Stimulated activated CD8-positive, alpha-beta memory T cell treated with anti-CD3 and anti-CD28 coated beads, Interleukin-12 subunit alpha, Interleukin-12 subunit beta, amount 100 ng/mL, for 24 hours (primary cell): ENCODE measurements around the gene SEC23IP.
"Not testable (repeated sequence)": the region's sequence is repeated elsewhere in the genome, so short reads cannot be mapped to it uniquely, and the experiment has no call there.

ENCODE experiments used
- DNase-seq: peaks from one replicate; pipeline ENCODE4 v3.0.0-alpha.2; 2020; ENCODE audit errors: extremely low read depth

The SEC23IP gene

DNA sequence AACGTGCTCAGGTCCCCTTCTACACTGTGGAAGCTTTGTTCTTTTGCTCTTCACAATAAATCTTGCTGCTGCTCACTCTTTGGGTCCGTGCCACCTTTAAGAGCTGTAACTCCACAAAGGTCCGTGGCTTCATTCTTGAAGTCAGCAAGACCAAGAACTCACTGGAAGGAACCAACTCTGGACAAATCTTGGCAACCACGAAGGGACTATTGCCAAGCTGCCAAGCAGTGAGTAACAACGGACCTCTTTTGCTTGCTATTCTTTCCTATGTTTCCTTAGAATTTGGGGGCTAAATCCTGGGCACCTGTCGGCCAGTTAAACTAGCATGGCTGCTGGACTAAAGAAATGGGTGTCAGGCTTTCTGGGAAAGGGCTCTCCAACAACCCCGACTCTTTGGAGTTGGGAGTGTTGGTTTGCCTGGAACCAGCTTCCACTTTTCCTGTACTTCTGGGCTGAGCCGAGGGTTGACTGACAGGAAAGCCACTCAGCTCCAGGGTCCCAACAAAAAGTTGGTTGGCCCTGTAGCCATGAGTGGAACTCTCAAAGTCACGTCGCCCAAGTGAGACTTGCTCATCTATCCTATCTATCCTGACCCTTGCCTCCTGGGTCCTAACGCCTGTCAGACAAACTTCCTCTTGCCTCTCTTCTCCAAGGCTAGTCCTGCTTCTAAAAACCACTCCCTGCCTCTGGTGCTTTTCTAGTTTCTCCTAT is 8.5 kb upstream of the SEC23IP start:
- DNase-seq, result not testable (repeated sequence)

DNA sequence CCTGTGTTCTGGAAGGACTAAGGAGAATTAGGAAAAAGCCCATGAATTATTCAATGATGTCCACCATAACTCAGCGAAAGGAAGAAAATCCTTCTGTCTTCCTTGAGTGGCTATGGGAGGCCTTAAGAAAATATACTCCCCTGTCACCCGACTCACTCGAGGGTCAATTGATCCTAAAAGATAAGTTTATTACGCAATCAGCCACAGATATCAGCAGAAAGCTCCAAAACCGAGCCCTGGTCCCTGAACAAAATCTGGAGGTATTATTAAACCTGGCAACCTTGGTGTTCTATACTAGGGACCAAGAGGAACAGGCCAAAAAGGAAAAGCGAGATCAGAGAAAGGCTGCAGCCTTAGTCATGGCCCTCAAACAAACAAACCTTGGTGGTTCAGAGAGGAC is 6.5 kb upstream of the SEC23IP start:
- DNase-seq, result not testable (repeated sequence)

DNA sequence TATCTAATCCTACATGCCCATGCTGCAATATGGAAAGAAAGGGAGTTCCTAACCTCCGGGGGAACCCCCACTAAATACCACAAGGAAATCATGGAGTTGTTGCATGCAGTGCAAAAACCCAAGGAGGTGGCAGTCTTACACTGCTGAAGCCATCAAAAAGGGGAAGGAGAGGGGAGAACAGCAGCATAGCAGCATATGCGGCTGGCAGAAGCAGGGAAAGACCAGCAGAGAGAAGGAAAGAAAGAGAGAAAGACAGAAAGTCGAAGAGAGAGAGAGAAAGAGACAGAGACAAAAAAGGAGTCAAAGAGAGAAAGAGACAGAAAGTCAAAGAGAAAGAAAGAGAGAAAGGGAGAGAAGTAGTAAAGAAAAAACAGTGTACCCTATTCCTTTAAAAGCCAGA is 3.8 kb upstream of the SEC23IP start:
- DNase-seq, result not testable (repeated sequence)

DNA sequence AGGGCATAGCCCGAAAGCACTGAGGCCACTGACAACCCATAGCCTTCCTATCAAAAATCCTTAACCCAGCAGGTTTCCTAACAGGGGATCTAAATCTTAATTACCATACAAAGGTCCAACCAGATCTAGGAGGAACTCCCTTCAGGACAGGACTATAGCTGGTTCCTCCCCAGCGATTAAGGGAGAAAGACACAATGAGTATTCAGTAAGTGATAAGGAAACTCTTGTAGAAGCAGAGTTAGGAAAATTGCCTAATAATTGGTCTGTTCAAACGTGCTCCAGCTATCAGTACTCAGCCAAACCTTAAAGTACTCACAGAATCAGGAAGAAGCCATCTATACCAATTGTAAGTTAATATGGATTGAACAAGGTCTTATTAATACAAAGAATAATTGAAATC is 3.3 kb upstream of the SEC23IP start:
- not testable (repeated sequence) for DNase-seq

DNA sequence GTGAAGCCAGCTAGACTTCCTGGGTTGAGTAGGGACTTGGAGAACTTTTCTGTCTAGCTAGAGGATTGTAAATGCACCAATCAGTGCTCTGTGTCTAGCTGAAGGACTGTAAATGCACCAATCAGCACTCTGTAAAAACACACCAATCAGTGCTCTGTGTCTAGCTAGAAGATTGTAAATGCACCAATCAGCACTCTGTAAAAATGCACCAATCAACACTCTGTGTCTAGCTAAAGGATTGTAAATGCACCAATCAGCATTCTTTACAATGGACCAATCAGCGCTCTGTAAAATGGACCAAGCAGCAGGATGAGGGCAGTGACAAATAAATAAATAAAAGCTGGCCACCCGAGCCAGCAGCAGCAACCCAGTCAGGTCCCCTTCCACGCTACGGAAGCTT is 2.2 kb upstream of the SEC23IP start:
- not testable (repeated sequence) for DNase-seq

DNA sequence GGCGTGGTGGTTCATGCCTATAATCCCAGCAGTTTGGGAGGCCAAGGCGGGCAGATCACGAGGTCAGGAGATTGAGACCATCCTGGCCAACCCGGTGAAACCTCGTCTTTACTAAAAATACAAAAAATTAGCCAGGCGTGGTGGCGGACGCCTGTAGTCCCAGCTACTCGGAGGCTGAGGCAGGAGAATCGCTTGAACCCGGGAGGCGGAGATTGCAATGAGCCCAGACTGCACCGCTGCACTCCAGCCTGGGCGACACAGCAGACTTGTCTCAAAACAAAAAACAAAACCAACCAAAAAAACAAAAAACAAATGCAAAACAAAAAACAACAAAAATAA is 712 bp upstream of the SEC23IP start:
- DNase-seq, result not testable (repeated sequence)

DNA sequence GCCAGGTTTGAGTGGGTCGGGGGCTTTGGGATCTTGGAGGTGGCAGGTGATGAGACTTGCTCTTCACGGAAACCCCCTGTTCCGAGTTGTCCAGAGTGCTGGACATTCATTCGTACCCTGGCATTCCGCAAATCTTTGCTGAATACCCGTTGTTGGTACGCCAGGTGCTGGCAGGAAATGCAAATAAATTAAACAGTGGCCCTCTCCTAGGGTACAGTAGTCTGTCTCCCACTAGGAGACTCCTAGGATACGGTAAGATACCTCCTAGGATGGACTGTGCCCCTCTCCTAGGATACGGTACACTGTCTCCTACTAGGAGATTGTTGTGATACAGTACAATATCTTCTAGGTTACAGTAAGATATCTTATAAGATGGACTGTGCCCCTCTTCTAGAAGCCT is 544 bp downstream of the SEC23IP start:
- no peak for DNase-seq

DNA sequence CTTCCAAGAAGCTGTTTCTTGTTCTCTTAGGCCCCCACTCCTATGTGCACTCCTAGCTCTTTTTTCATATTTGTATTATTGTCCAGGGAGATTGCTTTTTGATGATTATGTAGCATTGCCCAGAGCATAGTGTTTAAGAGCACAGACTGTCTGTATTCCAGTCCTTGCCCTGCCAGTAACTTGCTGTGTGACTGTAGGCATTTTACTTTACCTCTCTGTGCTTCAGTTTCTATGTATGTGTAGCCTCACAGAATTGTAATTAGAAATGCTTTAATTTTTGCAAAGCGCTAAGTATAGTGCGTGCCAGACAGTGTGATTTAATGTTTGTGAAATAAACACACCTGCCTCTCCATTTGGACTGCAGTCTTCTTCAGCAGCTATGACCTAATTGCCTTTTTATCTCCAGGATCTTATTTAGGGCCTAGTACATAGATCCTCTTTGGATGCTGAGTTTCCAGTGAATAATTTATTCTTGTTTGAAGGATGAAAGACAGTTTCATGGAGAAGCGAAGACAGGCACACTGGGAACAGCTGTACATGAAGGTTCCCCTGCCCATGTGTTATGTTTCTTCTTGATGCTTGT is 1.4 kb downstream of the SEC23IP start:
- DNase-seq, result no peak

DNA sequence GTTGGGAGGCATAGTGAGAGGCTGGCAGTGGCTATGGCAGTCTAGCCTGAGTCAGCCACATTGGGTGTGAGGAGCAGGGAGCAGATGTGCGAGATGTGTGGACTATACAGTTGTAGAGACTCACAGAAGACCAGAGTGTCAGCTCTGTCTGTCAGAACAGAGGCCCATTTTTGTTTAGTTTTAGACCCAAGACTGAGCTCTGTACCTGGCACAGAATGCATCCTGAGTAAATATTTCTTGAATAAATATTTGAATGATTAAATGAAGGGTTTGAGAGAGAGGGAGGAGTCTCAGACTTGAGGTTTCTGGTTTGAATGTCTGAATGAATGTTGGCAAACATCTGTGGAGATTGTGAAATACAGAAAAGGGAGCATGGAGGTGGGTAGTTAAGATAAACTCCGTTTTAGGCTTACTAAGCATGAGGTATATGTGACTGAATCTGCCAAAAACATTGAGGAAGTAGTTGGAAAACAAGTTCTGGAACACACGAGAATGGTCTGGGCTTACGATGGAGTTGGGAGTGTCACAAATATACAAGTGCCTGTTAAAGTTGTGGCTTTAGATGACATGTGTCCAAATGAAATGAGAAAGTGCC is 3.6 kb downstream of the SEC23IP start:
- no peak for DNase-seq

DNA sequence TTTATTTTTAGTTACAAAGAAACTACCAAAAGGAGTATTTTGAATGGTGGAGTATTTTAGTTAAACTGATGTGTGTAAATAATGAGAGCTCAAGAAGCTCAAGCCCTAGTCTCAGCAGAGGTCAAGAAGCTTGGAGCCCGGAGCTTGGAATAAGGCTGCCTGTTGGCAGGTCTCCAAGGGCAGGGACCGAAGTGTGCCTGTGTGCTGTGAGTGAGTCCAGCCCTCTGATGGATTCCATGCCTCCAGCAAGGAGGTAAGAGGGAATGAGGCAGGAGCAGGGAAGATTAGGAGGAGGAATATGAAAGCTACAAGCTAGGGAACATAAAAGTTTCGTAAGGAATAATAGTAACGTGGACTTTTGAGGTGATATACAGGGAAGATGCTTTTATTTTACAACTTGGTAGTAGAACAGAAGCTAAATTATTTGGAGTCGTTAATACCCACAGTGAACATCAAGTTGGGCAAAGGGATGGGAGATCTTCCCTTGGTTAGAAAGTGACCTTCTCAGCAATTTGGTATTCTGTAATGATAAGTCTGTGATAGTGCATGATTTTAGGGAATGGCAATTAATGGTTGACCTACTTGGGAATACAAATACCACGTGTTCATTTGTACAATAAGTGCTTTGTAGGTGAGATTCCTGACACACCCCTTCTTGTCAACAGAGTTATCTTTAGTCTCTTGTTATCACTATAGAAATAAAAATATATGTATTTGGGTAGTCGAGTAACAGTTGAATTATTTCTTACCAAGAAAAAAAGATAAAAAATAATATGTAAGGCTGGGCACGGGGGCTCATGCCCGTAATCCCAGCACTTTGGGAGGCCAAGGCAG is 4.6 kb downstream of the SEC23IP start:
- no peak for DNase-seq

DNA sequence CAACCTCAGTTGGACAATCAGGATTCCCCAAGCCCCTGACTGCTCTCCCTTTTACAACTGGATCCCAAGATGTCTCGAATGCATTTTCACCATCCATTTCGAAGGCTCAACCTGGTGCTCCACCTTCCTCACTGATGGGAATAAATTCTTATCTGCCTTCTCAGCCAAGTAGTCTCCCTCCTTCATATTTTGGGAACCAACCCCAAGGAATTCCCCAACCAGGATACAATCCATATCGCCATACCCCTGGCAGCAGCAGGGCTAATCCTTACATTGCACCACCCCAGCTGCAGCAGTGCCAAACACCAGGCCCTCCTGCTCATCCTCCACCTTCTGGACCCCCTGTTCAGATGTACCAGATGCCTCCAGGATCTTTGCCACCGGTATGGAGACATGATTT is 6.0 kb downstream of the SEC23IP start:
- no peak for DNase-seq

DNA sequence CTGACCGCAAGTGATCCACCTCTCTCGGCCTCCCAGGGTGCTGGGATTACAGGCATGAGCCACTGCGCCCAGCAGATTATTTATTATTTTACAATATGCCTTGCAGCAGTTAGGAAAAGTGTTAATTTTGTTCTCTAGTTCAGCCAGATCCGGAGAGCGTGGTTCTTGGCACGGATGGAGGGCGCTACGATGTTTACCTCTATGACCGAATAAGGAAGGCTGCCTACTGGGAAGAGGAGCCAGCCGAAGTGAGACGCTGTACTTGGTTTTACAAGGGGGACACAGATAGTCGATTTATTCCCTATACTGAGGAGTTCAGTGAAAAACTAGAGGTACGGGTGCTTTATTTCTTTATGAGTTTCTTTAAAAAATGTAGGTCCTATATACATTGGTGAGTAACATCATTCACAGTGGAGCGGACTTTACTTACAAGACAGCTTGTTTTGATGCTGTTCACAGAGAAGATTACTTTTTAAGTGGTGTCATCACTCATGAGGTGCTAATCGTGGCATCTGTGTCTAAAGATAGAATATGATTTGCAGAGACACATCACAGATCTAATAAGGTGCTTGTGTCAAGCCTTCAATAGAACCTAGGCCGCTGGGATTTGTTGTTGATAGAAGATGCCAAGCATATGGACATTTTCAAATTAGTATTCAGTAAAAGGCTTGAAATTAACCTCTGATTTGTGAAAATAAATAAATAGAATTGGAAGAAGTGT is 11.6 kb downstream of the SEC23IP start:
- no peak for DNase-seq

DNA sequence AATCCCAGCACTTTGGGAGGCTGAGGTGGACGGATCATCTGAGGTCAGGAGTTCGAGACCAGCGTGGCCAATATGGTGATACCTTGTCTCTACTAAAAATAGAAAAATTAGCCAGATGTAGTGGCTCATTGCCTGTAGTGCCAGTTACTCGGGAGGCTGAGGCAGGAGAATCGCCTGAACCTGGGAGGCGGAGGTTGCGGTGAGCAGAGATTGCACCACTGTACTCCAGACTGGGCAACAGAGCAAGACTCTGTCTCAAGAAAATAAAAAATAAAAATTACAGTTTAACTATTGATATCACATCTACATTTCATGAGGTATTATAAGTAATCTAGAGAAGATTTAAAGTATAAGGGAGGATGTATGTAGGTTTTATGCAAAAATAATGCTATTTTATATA is 15.2 kb downstream of the SEC23IP start:
- DNase-seq, result not testable (repeated sequence)

DNA sequence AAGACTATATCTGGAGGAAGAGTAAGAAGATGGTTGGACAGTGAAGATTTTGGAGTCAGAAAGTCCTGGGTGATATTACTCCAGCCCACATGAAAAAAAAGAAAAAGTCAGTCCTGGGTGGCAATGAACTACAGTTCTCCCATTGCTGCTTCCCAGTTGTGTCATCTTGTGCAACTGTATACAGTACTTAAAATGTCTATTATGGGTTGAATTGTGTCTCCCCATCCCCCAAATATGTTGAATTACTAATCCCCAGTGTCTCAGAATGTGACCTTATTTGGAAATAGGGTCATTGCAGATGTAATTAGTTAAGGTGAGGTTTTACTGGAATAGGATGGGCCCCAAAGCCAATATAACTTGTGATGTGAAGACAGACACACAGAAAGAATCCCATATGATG is 15.6 kb downstream of the SEC23IP start:
- no peak for DNase-seq

DNA sequence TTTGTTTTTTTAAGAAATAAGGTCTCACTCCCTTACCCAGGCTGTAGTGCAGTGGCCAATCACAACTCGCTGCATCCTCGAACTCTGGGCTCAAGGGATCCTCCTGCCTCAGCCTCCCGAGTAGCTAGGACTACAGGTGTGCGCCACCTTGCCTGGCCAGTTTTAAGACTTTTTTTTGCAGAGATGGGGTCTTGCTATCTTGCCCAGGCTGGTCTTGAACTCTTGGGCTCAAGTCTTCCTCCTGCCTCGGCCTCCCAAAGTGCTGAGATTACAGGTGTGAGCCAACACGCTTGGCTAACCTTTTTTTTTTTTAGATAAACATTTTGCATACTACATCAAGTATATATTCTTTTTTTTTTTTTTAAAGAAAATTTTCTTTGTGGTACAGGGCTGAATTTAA is 18.2 kb downstream of the SEC23IP start:
- DNase-seq, result no peak

DNA sequence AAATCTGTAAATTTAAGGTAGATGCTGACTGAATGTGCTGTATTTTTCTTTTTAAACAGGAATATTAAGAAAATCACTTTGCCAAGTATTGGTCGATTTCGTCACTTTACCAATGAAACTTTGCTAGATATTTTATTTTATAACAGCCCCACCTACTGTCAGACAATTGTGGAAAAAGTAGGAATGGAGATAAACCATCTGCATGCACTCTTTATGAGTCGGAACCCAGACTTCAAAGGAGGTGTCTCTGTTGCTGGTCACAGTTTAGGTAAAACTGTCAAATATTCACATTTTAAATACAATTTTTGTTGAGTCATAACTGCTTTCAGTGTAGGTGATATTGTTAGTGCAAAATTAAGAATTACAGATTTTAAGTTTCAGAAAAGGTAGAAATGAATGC is 25.2 kb downstream of the SEC23IP start:
- no peak for DNase-seq

DNA sequence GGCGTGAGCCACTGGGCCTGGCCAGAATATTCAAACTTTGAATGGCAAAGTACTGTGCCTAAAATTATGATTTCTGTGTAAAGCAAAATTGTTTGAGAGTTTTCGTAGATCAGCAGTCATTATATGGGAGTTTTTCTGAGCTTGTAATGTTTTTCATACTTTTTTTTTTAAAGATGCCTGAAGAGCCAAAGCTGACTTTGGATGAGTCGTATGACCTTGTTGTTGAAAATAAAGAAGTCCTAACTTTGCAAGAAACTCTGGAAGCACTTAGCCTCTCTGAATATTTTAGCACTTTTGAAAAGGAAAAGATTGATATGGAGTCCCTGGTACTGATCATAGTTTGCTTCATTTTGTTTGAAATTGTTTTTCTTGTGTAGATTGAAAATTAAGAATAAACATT is 26.7 kb downstream of the SEC23IP start:
- no peak for DNase-seq

DNA sequence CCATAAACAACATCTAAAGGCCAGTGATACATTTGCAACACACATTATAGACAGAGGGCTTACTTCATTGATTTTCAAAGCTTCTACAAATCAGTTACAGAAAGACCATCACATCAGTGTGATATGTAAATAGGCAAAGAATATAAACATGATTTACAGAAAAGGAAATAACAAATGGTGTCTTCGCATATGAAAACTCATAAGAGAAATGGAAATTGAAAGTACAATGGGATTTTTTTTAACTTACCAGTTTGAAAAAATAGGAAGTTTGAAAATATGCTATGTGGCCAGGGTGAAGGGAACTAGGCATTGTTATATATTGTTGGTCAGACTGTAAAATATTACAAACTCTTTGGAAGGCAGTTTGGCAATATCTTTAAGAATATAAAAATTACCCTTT is 27.3 kb downstream of the SEC23IP start:
- no peak for DNase-seq

DNA sequence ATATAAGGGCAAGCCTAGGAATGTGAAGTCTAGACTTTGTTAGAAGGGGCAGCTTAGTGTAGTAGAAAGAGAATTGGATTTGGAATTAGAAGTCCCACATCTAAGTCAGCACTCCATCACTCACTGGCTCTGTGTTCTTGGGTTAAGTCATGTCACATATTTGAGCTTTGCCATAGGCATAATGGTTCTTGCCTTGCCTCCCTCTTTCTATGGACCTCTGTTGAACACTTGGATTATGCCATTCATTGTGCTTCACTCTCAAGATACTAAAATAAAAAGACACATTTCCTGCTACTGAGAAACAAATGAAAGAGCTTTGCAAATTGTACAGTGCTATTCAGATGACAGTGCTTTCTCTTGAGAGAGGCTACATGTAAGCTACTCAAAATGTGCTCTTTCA is 35.9 kb downstream of the SEC23IP start:
- no peak for DNase-seq

DNA sequence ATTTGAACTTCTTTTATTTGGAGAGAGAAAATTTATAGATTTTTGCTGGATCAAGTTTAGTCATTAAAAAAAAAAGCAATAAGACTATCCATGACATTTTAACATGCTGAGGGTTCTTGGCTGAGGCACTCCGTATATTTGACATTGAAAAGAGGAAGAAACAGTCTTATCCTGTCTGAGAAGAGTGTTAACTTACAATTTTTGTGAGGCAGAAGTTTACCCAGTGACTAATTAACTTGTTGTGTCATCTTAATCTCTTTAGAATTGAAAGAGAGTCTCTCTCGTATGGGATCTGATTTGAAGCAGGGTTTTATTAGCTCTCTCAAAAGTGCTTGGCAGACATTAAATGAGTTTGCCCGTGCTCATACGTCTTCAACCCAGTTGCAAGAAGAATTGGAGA is 39.3 kb downstream of the SEC23IP start:
- DNase-seq, result no peak

DNA sequence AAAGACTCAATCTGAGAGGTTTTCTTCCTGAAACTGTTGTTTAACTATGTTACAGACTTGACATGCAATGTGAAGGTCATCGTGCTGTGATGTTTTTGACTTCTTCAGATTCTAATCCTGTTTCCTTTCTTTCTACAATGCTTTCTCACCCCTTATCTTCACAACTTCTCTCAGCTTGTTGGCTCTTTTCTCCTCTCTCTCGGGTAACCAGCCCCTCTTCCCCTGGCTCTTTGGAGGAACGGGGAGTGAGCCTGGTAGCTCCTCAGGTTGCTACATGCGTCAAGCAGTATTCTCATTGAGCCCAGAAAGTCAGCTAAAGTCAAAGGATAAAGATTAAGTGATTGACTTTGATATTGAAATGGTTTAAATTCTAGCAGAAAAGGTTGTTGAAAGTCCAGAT is 40.1 kb downstream of the SEC23IP start:
- no peak for DNase-seq

DNA sequence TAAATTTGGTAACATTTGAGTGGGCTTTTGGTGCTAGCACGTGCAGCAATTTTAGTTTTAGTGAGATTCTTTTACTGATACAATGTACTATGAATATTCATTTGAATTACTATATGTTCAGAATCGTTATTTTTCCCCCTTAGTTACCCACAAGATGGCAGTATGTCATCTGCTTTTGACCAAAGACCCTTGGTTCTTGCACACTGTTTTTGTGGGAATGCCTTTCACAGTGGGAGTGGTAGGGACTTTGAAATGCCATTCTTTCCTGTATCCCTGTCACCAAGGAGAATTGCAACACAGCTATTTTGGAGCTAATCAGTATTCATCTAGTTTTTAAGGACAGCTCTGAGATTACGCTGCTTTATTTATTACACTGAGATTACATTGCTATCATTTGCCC is 40.6 kb downstream of the SEC23IP start:
- no peak for DNase-seq
